ENCODE measurements around the gene LORICRIN.

DNA sequence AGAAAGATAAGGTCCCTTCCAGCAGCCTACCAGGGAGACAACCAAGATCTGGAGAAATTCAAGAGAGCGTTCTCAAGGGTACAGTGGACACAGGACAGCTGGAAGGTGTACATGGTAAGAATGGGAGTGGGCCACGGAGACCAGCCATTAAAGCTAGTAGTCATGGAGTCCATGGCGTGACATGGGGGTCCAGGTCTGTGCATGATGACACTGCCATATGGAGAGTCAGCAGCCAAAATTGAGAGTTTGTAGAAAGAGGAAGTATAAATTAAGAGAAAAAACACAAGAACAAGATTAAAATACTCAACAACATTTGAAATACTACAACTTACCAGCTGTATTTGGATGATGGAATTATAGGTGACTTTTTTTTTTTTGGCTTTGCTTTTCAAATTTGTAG, 7.9 kb upstream of the LORICRIN start:
- TF ChIP-seq, protein P1, sequence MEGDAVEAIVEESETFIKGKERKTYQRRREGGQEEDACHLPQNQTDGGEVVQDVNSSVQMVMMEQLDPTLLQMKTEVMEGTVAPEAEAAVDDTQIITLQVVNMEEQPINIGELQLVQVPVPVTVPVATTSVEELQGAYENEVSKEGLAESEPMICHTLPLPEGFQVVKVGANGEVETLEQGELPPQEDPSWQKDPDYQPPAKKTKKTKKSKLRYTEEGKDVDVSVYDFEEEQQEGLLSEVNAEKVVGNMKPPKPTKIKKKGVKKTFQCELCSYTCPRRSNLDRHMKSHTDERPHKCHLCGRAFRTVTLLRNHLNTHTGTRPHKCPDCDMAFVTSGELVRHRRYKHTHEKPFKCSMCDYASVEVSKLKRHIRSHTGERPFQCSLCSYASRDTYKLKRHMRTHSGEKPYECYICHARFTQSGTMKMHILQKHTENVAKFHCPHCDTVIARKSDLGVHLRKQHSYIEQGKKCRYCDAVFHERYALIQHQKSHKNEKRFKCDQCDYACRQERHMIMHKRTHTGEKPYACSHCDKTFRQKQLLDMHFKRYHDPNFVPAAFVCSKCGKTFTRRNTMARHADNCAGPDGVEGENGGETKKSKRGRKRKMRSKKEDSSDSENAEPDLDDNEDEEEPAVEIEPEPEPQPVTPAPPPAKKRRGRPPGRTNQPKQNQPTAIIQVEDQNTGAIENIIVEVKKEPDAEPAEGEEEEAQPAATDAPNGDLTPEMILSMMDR (IDR thresholded peaks at IDR 0.05) = no peak
- TF ChIP-seq POLR2AphosphoS5 (IDR thresholded peaks at IDR 0.05) (no peak), EP300 (IDR thresholded peaks at IDR 0.05) (no peak)

Data from upper lobe of left lung (tissue), 4 donors.